IPS DF 4.7 (cell line): ENCODE results near the gene TCF7.

Experiments used
- DNase-seq: peaks from one replicate; pipeline ENCODE4 v3.0.0-alpha.2; 2013; ENCODE audit warnings: low spot score; ENCODE audit errors: extremely low read depth

Gene TCF7

DNA sequence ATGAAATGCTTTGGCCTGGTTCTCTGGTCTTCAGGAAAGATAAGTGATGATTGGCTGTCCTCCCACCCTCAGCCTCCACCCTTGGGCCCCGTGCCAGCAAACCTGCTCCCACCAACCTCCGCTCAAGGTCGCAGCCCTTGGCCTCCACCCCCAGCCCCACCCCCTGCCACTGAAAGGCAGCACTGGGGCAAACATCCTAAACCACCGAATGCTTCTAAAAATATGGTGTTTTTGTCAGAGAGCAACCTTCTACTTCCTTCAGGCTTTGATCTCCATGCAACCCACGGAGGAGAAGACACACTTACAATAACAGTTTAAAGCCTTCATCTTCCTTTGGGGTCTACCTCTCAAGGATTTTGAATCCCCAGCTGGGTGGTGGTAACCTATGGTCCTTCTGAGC is 24.0 kb upstream of the TCF7 start:
- no peak for DNase-seq

DNA sequence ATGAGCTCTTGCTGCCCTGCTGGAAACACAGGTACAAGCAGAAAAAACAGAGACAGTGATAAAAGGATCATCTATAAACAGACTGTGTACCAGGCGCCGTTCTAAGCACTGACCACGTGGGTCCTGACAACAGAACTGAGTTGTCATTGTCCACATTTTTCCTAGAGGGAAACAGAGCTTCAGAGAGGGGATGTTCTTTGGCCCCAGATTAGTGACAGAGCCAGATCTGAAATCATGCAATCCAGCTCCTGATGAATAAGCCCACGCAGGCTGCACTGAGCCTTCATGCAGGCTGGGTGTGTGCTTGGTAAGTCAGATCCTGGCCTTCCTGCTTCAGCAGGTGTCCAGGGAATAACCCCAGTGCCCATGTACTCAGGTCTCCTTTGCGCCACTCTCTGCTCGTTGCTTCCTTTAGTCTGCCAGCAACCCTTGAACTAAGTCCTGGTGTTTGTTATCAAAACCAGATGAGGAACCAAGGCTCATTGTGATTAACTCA is 22.8 kb upstream of the TCF7 start:
- no peak for DNase-seq

DNA sequence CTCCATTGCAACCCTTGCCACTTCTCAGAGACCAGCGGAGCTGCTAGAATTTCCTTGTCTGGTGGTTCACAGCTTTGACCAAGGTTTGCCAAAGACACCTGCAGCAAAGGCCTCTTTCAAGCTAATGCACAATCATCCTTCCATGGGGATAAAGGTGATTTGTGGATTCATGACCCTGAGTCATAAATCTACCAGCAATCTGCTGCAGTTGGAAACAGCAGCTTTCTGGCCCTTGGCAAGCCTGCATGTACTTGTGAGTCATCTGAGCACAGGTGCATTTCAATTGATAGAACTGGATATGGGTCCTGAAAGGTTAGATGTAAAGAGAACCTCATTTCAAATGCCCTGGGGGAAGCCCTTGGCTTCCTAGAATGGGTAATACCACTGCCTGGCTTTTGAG is 21.6 kb upstream of the TCF7 start:
- no peak for DNase-seq

- no peak for DNase-seq
Measured at GRCh38 chr5:134093351-134093750, 21.1 kb upstream of the TCF7 start.

DNA sequence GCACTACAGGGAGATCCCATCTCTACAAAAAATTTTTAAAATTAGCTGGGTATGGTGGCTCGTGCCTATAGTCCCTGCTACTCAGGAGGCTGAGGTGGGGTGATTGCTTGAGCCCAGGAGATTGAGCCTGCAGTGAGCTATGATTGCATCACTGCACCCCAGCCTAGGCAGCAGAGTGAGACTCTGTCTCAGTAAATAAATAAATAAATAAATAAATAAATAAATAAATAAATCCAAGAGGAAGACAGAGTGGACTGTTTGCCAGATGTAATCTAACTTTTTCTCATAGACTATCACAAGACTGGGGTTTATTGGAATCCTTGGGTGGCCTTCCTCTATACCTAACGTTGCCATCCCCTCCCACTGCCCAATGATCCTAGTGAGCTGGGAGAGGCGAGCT is 19.2 kb upstream of the TCF7 start:
- DNase-seq = no peak

GRCh38 chr5:134095887-134096589 is 18.4 kb upstream of the TCF7 start:
- no peak for DNase-seq

GRCh38 chr5:134097211-134097749 is 17.2 kb upstream of the TCF7 start:
- DNase-seq = no peak

DNA sequence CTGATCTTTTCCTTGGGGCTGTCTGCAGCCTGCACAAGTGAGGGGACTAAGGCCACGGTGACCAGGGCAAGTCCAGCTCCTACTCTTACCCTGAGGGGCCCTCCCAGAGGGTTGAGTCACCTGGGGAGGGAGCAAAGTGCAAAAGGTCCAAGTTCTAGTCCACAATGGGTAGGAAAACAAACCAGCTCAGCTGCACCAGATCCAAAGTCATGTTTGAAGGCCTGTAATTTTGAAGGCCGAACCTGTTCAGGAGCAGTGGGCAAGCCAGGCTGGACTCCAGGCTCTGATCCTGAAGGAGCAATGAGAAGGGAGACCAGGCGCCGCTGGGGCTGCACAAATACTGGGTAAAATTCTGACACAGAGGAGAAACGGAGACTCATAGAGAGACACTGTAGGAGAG is 15.8 kb upstream of the TCF7 start:
- no peak for DNase-seq

GRCh38 chr5:134099288-134099872 is 15.1 kb upstream of the TCF7 start:
- no peak for DNase-seq

DNA sequence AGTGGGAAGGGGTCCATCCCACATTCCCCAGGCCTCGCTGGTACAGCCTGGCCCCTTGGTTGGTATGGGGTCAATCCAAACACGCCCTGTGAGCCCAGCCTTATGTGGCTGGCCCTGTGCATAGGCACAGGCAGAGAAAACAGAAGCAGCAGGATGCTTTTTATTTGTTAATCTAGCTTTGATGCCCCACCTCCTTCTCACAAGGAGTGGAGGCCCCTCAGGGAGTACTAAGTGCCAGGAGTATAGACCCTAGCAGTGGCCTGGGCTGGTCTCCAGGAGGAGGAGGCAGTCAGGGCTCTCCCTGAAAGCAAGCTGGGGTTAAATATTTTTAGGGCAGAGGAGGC is 14.6 kb upstream of the TCF7 start:
- DNase-seq = no peak

GRCh38 chr5:134100283-134101091 is 14.0 kb upstream of the TCF7 start:
- DNase-seq = no peak

GRCh38 chr5:134101686-134102439 is 12.6 kb upstream of the TCF7 start:
- no peak for DNase-seq

GRCh38 chr5:134103397-134103796 is 11.1 kb upstream of the TCF7 start:
- DNase-seq = no peak

DNA sequence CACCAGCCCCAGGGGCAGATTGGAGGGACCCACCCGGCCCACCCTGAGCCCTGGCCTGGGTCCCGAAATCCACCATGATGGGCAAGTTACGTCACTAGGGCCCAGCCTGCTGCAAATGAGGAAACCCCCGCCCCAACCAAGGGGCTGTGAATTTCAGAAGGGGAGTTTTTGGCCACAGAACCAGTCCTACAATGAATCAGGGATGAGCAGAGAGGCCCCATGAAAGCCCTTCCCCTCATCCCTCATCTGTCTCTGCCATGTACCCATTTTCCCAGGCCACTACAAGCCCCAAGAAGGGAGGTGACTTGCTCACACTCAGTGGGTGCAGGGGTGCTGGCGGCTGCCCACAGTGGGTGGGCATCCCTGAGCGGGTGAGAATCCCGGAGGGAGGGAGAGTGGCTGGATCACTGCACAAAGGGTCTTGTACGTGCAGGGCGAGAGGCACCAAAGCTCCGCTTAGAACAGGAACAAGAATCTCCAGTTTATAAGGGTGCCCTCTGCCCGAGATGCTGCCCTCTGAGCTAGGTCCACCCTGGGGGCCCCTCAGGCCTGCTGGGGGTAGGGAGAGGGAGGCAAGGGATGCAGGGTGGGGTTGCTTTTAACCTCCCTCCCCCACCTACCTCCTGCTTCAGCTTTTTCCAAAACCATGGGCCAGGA is 10.4 kb upstream of the TCF7 start:
- no peak for DNase-seq

GRCh38 chr5:134106991-134107701 is 7.3 kb upstream of the TCF7 start:
- DNase-seq = no peak

DNA sequence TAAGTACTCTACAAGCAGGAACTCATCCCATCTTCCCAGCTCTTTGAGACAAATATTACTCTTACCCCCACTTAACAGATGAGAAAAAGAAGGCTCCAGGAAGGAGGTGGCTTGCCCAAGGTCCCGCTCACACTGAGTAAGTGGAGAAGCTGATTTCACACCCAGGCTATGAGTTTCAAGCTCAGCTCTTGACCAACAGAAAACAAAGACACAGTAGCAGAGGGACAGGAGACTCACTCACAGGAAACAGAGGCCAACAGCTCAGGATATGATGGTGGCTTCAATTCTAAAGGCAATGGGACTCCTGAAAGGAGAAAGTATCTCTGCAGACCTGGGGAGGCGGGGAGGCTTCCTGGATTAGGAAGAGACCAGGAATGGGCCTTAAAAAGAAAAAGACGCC is 6.7 kb upstream of the TCF7 start:
- no peak for DNase-seq

GRCh38 chr5:134110382-134110781 is 4.1 kb upstream of the TCF7 start:
- no peak for DNase-seq

DNA sequence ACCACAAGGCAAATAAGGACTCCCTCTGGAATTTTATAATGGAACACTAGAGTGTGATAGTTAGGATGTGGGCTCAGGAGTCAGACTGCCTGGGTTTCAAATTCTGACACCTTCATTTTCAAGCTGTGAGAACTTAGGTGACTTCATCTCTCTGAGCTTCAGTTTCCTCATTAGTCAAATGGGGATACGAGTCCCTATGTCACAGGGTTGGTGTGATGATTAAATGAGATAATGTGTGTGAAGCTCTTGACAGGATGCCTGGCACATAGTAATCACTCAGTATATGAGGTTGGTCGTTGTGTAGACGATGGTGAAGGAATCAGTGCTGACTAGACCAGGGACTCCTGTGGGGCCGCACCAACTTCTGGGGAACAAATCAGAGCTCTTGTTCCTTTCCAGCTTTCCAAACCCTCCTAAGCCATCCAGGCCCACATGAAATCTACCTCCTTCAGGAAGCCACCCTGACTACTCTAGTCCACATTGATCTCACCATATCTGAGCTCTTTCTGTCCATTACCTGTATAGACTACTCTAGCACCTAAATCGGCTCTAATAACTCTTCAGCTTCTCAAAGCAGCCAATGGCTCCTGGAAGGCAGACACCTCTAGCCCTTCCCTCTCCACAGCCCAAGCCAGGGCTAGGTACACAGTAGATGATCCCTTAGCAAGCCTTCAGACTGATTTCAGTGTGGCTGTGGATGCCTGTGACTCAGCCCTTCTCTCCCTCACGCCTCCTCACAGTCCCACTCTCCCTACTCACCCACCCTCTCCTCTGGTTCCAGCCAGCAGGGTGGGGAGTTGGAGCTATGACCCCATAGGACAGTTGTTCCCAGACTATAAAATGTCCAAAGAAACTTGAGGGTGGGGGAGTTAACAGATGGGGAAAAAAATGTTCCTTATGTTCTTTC is 2.5 kb upstream of the TCF7 start:
- no peak for DNase-seq

DNA sequence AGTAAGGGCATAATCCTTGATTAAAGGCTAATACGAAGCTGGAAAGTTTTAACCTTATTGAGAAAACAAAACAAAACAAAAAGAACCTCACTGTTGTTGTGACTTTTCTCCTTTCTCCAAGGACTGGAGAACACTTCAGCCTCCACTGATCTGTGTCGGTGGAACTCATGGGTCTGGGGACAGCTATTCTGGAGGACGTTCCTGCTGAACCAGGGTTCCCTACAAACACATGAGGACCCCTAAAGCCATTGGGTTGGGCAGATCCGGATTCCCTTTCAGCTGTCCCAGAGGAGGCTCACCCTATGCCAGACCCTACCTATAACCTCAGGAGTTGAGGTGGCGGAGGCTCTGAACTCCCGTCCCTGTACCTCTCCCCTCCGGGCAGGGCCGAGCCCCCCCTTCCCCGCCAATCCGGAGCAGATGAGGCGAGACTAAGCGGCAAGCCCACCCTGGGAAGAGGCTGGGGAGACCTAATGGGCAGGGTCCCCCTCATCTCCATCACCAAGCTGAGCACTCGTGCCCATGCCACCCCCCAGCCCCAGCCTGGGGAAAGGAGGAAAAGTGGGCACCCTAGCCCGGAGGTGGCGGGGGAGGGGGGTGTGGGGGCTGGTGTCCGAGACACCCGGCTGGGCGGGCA is 1.6 kb upstream of the TCF7 start:
- no peak for DNase-seq
